H1 (cell line): ENCODE measurements around the gene HINT1.

Experiments
- BRCA1 ChIP-seq: IDR thresholded peaks from 2 replicates; pipeline ENCODE4 v1.6.1; 2012; ENCODE audit warnings: low read depth, low read length, improper control_type of control experiment
- CTCF ChIP-seq, 3 experiments: IDR thresholded peaks; 1 replicate in 2 of 3; 2 replicates in 1 of 3; pipeline versions ENCODE4 v1.5.1 to v1.6.1; 2011; ENCODE audit warnings: low read length in 3 of 3, mild to moderate bottlenecking in 3 of 3, inconsistent platforms in 2 of 3, low read depth in 1 of 3, moderate library complexity in 1 of 3; ENCODE audit not compliant: insufficient read depth in 1 of 3; ENCODE audit errors: control extremely low read depth in 1 of 3
- MAFK ChIP-seq: IDR thresholded peaks from 2 replicates; pipeline ENCODE4 v1.6.1; 2012; ENCODE audit warnings: low read depth, mild to moderate bottlenecking, improper control_type of control experiment, low read length
- POU5F1 ChIP-seq: IDR thresholded peaks from 2 replicates; pipeline ENCODE4 v1.6.1; 2011; ENCODE audit warnings: low read depth, mild to moderate bottlenecking, low read length, moderate library complexity
- RBBP5 ChIP-seq: IDR thresholded peaks from 2 replicates; pipeline ENCODE4 v1.7.1; 2012; ENCODE audit warnings: low read depth, mild to moderate bottlenecking, inconsistent platforms, low read length, moderate library complexity, borderline replicate concordance
- SIRT6 ChIP-seq: IDR thresholded peaks from one replicate; pipeline ENCODE4 v1.7.1; 2012; ENCODE audit warnings: low read length, inconsistent platforms
- TCF12 ChIP-seq: IDR thresholded peaks from 2 replicates; pipeline ENCODE4 v1.6.1; 2011; ENCODE audit warnings: low read depth, mild to moderate bottlenecking, low read length

DNA sequence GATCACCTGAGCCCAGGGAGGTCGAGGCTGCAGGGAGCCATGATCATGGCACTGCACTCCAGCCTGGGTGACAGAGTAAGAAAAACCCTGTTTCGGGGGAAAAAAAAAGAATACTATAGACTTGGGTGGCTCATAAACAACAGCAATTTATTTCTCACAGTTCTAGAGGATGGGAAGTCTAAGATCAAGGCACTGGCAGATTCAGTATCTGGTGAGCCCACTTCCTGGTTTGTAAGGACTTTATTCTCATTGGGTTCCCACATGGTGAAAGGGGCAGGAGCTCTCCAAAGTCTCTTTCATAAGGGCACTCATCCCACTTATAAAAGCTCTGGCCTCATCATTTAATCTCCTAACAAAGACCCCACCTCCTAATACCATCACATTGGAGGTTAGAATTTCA lies 8.7 kb downstream of the HINT1 start:
- TF ChIP-seq MAFK (no peak), POU5F1 (no peak), TCF12 (no peak), BRCA1 (no peak), RBBP5 (no peak), SIRT6 (no peak), CTCF (IDR thresholded peaks at IDR 0.05; ENCODE audit: control extremely low read depth in 1 of 3, insufficient read depth in 1 of 3, low read depth in 1 of 3, low read length in 3 of 3) (no peak)
